GM18499 (cell line): ENCODE data around the gene DNAI7.
A peak's percentile ranks its signal among the peaks of the same experiment; 100 is the strongest.

Source experiments
- ATAC-seq: cut with Tn5 transposase; IDR thresholded peaks from one replicate; pipeline ENCODE4 v1.9.1; 2021; ENCODE audit warnings: moderate number of reproducible peaks; ENCODE audit not compliant: insufficient read depth, unreplicated experiment

The DNAI7 gene

GRCh38 chr12:25107920-25108319 lies 87.0 kb downstream of the DNAI7 start:
- ATAC-seq, result peak; percentile 95

GRCh38 chr12:25106818-25107217 lies 88.1 kb downstream of the DNAI7 start:
- ATAC-seq, result no peak

- no peak for ATAC-seq
These were observed 92.6 kb downstream of the DNAI7 start for GRCh38 chr12:25102402-25102801.

- peak; percentile 46 for ATAC-seq
These were observed 93.9 kb downstream of the DNAI7 start for GRCh38 chr12:25101092-25101445.

GRCh38 chr12:25100194-25101091 lies 94.5 kb downstream of the DNAI7 start:
- ATAC-seq, result peak; percentile 13

- no peak for ATAC-seq
These were observed 96.0 kb downstream of the DNAI7 start for GRCh38 chr12:25099010-25099409.

GRCh38 chr12:25089738-25090137 lies 105.2 kb downstream of the DNAI7 start:
- no peak for ATAC-seq

- no peak for ATAC-seq
These were observed 107.4 kb downstream of the DNAI7 start for GRCh38 chr12:25087596-25087995.

- no peak for ATAC-seq
These were observed 110.1 kb downstream of the DNAI7 start for GRCh38 chr12:25084816-25085215.

- ATAC-seq, result no peak
These were observed 111.7 kb downstream of the DNAI7 start for GRCh38 chr12:25083211-25083610.

GRCh38 chr12:25082628-25083027 lies 112.3 kb downstream of the DNAI7 start:
- no peak for ATAC-seq

GRCh38 chr12:25079393-25079792 lies 115.6 kb downstream of the DNAI7 start:
- ATAC-seq, result no peak

GRCh38 chr12:25074954-25075353 lies 120.0 kb downstream of the DNAI7 start:
- peak; percentile 78 for ATAC-seq

- no peak for ATAC-seq
These were observed 120.8 kb downstream of the DNAI7 start for GRCh38 chr12:25074113-25074512.

- no peak for ATAC-seq
These were observed 121.9 kb downstream of the DNAI7 start for GRCh38 chr12:25072906-25073650.

- ATAC-seq, result no peak
These were observed 123.6 kb downstream of the DNAI7 start for GRCh38 chr12:25071366-25071765.

GRCh38 chr12:25069224-25069623 lies 125.7 kb downstream of the DNAI7 start:
- no peak for ATAC-seq

- no peak for ATAC-seq
These were observed 129.9 kb downstream of the DNAI7 start for GRCh38 chr12:25065035-25065434.

GRCh38 chr12:25063873-25064628 lies 130.9 kb downstream of the DNAI7 start:
- ATAC-seq, result no peak

GRCh38 chr12:25058658-25059058 lies 136.3 kb downstream of the DNAI7 start:
- peak; percentile 46 for ATAC-seq
